G401.6 (cell line): ENCODE results near the gene KCNT2.
A peak's percentile ranks its signal among the peaks of the same experiment; 100 is the strongest.

Source experiments
- FAIRE-seq: peaks from 2 replicates; lab custom pipeline; 2012; peaks lifted over from hg19 to GRCh38; lab: Jason Lieb, UNC

The KCNT2 gene

GRCh38 chr1:196393742-196394141, 214.5 kb downstream of the KCNT2 start:
- FAIRE-seq: no peak

GRCh38 chr1:196393282-196393681, 215.0 kb downstream of the KCNT2 start:
- no peak for FAIRE-seq

- no peak for FAIRE-seq
These were observed 220.5 kb downstream of the KCNT2 start for GRCh38 chr1:196387766-196388165.

DNA sequence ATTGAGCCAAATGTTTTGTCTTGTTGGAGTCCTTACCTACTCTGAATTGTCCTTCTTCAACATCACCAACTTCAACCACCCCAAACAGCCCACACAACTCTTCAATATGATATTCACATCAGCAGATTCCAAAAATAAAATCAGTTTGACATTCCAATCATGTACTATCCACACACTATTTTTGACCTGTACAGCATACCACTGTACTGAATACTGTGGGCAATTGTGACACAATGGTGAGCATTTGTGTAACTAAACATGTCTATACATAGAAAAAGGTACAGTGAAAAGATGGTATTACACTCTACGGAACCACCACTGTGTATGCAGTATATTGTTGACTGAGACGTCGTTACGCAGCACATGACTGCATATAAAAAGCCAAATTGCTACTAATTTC, 223.1 kb downstream of the KCNT2 start:
- no peak for FAIRE-seq

DNA sequence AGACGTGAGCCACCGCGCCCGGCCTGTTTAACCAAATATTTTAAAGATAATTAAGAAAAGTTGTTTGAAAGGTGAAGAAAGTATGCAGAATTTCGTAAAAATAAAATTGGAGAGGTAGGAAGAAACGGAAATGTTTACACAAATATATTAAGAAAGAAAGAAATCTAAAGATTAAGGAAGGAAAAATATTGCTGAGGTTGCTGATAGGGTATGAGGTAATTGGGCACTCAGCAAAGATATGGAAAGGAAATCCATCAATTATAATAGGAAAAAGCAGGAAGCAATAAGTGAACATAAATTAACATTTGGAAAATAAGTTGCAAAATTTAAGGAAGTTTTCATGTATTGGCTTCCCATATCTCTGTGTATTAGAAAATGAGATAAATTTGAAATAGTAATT, 225.9 kb downstream of the KCNT2 start:
- FAIRE-seq: no peak

- no peak for FAIRE-seq
These were observed 226.7 kb downstream of the KCNT2 start for GRCh38 chr1:196381544-196381943.

GRCh38 chr1:196380316-196380715, 227.9 kb downstream of the KCNT2 start:
- FAIRE-seq: no peak

GRCh38 chr1:196377811-196378210, 230.4 kb downstream of the KCNT2 start:
- no peak for FAIRE-seq

- FAIRE-seq: no peak
These were observed 231.5 kb downstream of the KCNT2 start for GRCh38 chr1:196376630-196377328.

- no peak for FAIRE-seq
These were observed 234.4 kb downstream of the KCNT2 start for GRCh38 chr1:196373798-196374197.

- peak; percentile 96 for FAIRE-seq
These were observed 235.2 kb downstream of the KCNT2 start for GRCh38 chr1:196372896-196373536.

DNA sequence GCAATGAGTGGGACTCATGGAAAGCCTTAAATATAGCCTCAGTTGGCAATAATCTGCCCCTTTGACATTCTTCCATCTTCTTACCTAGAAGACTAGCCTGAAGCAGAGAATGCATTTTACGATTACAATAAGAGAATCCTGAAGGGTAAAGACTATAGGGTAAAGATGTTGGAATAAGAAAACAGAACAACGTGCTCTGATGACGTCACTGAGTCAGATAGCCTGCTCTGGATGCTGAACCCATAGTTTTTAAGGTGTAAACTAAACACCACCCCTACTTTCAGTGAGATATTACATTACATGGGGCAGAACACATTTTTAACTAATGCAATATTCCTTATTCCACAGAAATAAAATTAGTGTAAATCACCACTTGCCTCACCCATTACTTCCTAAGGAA, 240.4 kb downstream of the KCNT2 start:
- FAIRE-seq: no peak

GRCh38 chr1:196366817-196367495, 241.3 kb downstream of the KCNT2 start:
- no peak for FAIRE-seq

GRCh38 chr1:196361112-196361714, 247.0 kb downstream of the KCNT2 start:
- FAIRE-seq: no peak

GRCh38 chr1:196357913-196358312, 250.3 kb downstream of the KCNT2 start:
- FAIRE-seq: no peak

GRCh38 chr1:196355206-196355786, 252.9 kb downstream of the KCNT2 start:
- peak; percentile 86 for FAIRE-seq

DNA sequence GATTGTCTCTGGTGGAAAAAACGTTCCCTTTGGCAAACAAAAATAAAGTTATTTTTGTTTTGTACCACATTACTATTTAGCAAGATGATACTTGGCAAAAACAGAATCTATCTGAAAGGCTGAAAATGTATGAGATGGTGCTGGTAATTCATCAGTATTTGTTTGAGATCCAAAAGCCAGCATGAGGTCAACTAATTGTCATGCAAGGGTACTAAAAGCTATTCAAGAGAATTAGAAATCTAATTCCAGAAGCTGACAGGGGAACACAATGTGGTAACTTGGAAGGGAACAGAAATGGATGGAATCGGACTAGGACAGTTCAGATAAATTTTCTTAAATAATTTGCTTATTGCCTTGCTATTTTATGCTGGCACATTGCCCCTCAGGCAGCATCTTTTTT, 263.8 kb downstream of the KCNT2 start:
- no peak for FAIRE-seq

GRCh38 chr1:196324345-196324744, 283.9 kb downstream of the KCNT2 start:
- no peak for FAIRE-seq

DNA sequence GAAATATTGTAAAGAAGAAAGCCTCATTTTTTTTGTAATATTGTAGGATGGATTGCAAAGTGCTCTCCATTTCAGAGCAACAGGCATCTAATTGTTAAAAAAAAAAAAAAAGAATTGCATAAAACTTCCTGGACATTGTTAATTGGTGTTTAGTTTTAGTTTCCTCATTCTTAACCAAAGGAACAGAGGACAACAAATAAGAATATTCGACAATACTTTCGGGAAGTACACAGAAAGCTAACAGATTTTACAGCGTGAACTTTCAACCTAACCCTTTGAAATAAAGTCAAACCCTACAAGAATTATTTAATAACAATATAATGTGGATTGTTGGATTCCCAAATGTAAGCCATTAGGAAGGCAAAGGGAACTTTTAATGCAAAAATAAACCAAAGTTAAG, 284.4 kb downstream of the KCNT2 start:
- no peak for FAIRE-seq

DNA sequence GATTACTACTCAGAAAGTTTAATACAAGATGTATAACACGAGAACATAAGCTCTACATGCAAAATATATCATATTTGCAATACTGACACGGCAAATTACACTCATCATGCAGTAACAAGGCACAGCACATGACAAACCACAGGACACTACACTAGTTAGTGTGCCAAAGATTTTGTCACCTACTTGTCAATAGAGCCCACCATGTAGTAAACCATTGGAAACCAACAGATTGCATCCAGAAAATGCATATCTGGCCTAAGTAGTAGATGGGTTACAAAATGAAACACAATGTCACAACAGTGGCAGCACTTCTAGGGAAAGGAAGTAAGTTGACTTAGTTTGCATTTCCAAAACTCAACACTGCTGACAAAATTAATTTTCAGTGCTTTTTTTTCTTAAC, 288.9 kb downstream of the KCNT2 start:
- FAIRE-seq: no peak

DNA sequence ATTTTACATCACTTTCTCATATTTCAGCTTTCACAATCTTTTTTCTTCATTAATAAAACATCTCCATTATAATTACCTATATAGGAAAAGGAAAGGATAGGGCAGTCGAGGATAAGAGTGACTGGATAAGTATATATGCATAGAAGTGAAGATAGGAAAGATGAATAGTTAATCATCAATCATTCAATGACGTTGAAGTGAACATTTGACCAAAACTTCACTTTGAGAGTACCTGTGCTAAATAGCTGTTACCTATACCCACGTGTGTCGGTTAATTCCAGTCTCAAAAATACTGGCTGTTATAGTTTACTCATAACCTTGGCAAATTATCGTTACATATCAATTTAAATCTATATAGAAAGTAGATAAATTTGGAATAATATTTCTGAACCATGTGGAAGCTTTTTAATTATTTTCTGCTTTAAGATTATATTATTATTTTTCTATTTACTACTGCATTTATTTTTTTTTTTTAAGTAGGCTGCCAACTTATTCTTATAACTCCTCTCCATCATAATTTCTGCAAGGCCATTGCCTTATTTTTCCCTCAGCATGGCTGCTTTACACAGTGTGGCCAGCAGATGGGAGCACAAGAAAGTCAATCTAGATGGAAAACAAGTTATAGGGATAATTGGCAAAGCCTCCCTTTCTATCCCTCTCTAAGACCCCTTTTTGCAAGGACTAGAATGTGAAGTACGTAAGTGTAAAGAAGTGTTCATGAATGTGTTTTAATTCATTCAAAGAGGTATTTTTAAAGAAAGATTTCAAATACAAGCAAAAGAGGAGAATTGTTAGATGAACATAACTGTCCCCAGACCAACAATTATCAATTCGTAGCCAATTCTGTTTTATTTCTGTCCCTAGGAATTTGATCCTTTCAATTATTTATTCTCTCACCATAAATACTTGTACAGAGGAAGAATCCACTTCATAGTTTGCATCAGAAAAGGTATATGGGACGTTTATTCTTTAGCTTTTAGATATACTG, 290.4 kb downstream of the KCNT2 start:
- peak; percentile 83 for FAIRE-seq

DNA sequence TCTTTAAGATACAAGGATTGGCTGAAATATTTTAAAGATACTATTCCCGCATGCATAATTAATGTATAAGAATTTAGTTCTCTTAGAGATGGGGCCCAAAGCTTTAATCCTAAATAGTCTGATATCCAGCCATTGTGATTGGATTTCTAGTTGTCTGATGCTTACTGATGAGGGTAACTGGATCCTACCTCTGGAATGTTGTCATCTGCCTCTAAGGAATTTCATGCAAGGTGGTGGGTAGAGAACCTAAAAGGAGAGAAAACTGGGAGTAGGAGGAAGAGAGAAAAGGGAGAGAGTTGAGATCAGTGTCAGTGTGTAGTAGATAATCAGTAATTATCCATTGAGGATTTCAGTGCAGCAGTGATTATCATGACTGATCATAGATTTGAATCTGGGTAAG, 295.5 kb downstream of the KCNT2 start:
- FAIRE-seq: no peak
